Transverse colon (tissue), 4 donors: ENCODE data around the gene PRR5. TPM values are rescaled to one million over a fixed set of nuclear protein-coding genes. Genes with fewer than 3 reads are reported as not detected.

ENCODE experiments used
- DNase-seq: peaks from one replicate; pipeline ENCODE4 v3.0.0-alpha.2; 2019
- H3K27ac ChIP-seq, 4 donors: fragments of 200-600 bp; sonication (generic); 2 replicates each; pipeline ENCODE4 v1.5.1; 2016 to 2018; ENCODE audit warnings: inconsistent platforms in 4 of 4
- H3K27me3 ChIP-seq: fragments of 200-600 bp; sonication (generic); 2 replicates; pipeline ENCODE4 v1.5.1; 2017; ENCODE audit warnings: inconsistent platforms
- H3K36me3 ChIP-seq, 4 donors: fragments of 200-600 bp; sonication (generic); 2 replicates each; pipeline ENCODE4 v1.5.1; 2017 to 2019; ENCODE audit warnings: inconsistent platforms in 4 of 4
- H3K4me1 ChIP-seq, 4 donors: fragments of 200-600 bp; sonication (generic); 2 replicates each; pipeline ENCODE4 v1.5.1; 2017 to 2020; ENCODE audit warnings: inconsistent platforms in 4 of 4
- H3K4me3 ChIP-seq, 4 donors: fragments of 200-600 bp; sonication (generic); 1 replicate in 1 of 4; 2 replicates in 3 of 4; pipeline versions ENCODE4 v1.5.1 to v1.6.1; 2017 to 2019; ENCODE audit warnings: inconsistent platforms in 4 of 4
- H3K9me3 ChIP-seq, 2 donors: fragments of 200-600 bp; sonication (generic); 2 replicates each; pipeline ENCODE4 v1.5.1; 2017 to 2019; ENCODE audit warnings: inconsistent platforms in 2 of 2
- CTCF ChIP-seq, 5 experiments: fragments of 200-600 bp in 3 of 5; fragments of 450-650 bp in 2 of 5; sonication (generic) in 3 of 5; IDR thresholded peaks; 1 replicate in 2 of 5; 2 replicates in 3 of 5; pipeline ENCODE4 v1.5.1; 2016 to 2017; ENCODE audit warnings: antibody characterized with exemption in 5 of 5, inconsistent platforms in 3 of 5, mild to moderate bottlenecking in 2 of 5, moderate library complexity in 1 of 5
- EP300 ChIP-seq: sonication (generic); formaldehyde crosslinking; IDR thresholded peaks from one replicate; pipeline ENCODE4 v1.6.1; 2017; ENCODE audit warnings: antibody characterized with exemption, low read depth
- POLR2A ChIP-seq: fragments of 450-650 bp; IDR thresholded peaks from one replicate; pipeline ENCODE4 v1.6.1; 2016; ENCODE audit warnings: antibody characterized with exemption, mild to moderate bottlenecking, moderate library complexity
- POLR2AphosphoS5 ChIP-seq, 3 donors: sonication (generic); formaldehyde crosslinking; IDR thresholded peaks; one replicate each; pipeline ENCODE4 v1.6.1; 2016; ENCODE audit warnings: antibody characterized with exemption in 3 of 3
- WGBS, 2 donors: methylation state at CpG; one replicate each; pipeline ENCODE4 v1.1.5; 2018; ENCODE audit warnings: low coverage in 1 of 2; 5-methylcytosine and 5-hydroxymethylcytosine counted together
- in situ Hi-C, 4 donors: fragments of 200-750 bp; cut with MboI; loops; one replicate each; pipeline versions ENCODE4 v1.15.0 to v1.15.1; 2017; ENCODE audit warnings: low sequenced_read_pairs in 3 of 4, low pct_ligation_motif_present in 1 of 4, low pct_unique_long_range_greater_than_20kb in 1 of 4
- intact Hi-C: fragments of 100-400 bp; cut with DNase I; formaldehyde crosslinking; loops from one replicate; pipeline ENCODE4 v1.15.1; 2023; ENCODE audit warnings: low total_unique reads
- total RNA-seq, 4 donors: library from RNA; depleted of rRNA; stranded (reverse); fragments of >200 nt; gene quantifications; one replicate each; pipeline ENCODE4 v1.1.0, GENCODE V29; 2016

PRR5 gene
- total RNA-seq, 4 donors from 2014 or later, result 17.7 to 68.3 (median 22.2) TPM

- Histone ChIP-seq H3K4me3 (no peak overlapping the region), H3K36me3 (no peaks in the 10 kb centered on the region), H3K4me1 (peaks cover 0 to 7% (median 0%) of the 10 kb centered on the region in 4 donors), H3K27ac (no peak overlapping the region), H3K27me3 (no peaks in the 10 kb centered on the region), H3K9me3 (no peaks in the 10 kb centered on the region)
- in situ Hi-C loops (no loop called here), intact Hi-C loops (no loop called here)
- no peak for DNase-seq
- no peak for TF ChIP-seq POLR2AphosphoS5 (IDR thresholded peaks at IDR 0.05)
- no peak for TF ChIP-seq EP300
- TF ChIP-seq CTCF (IDR thresholded peaks at IDR 0.05), result no peak
- TF ChIP-seq POLR2A, result no peak
- WGBS, 2 donors, result 80% methylated on average over 22 of the region's 23 CpGs; no CpG with 5 or more reads in 1 of the 2 donors
Observed at GRCh38 chr22:44765571-44766285, 63.7 kb downstream of the PRR5 start.

GRCh38 chr22:44773082-44773481 is 71.1 kb downstream of the PRR5 start:
- Histone ChIP-seq H3K9me3 (no peaks in the 10 kb centered on the region), H3K4me1 (peaks cover 2 to 31% (median 20%) of the 10 kb centered on the region in 4 donors), H3K36me3 (no peaks in the 10 kb centered on the region), H3K27me3 (no peaks in the 10 kb centered on the region), H3K4me3 (no peak overlapping the region), H3K27ac (peak overlapping the region; percentile 60 to 74 (median 70))
- WGBS, 2 donors, result 71 to 90% methylated on average over 1 of the region's 1 CpG
- TF ChIP-seq POLR2AphosphoS5 (IDR thresholded peaks at IDR 0.05) (no peak), EP300 (no peak), POLR2A (no peak), CTCF (IDR thresholded peaks at IDR 0.05) (no peak)
- in situ Hi-C loops (no loop called here), intact Hi-C loops (no loop called here)
- DNase-seq, result no peak

GRCh38 chr22:44775862-44776261 is 73.9 kb downstream of the PRR5 start:
- TF ChIP-seq CTCF (IDR thresholded peaks at IDR 0.05) (no peak), POLR2AphosphoS5 (IDR thresholded peaks at IDR 0.05) (no peak), EP300 (no peak), POLR2A (no peak)

GRCh38 chr22:44776605-44777363 is 74.8 kb downstream of the PRR5 start:
- Histone ChIP-seq H3K27ac (peak overlapping the region; percentile 65 to 78 (median 69)), H3K4me3 (no peak overlapping the region), H3K36me3 (no peaks in the 10 kb centered on the region), H3K9me3 (no peaks in the 10 kb centered on the region), H3K4me1 (peaks cover 2 to 37% (median 21%) of the 10 kb centered on the region in 4 donors), H3K27me3 (no peaks in the 10 kb centered on the region)
- intact Hi-C loops (no loop called here), in situ Hi-C loops (no loop called here)
- 63 to 83% methylated on average over 8 to 16 of the region's 16 CpGs for WGBS, 2 donors
- TF ChIP-seq POLR2A (no peak), CTCF (IDR thresholded peaks at IDR 0.05) (peak in 1 of 5 experiments; percentile 18), EP300 (no peak)
- DNase-seq, result peak; percentile 42

More at GRCh38 chr22:44775862-44776261, 73.9 kb downstream of the PRR5 start:
- in situ Hi-C loops, result no loop called here
- Histone ChIP-seq H3K4me3 (no peak overlapping the region), H3K9me3 (no peaks in the 10 kb centered on the region), H3K27me3 (no peaks in the 10 kb centered on the region), H3K4me1 (peaks cover 2 to 37% (median 21%) of the 10 kb centered on the region in 4 donors), H3K36me3 (no peaks in the 10 kb centered on the region), H3K27ac (peak overlapping the region in 1 of 4 donors; percentile 72)
- intact Hi-C loops, result no loop called here
- 77 to 85% methylated on average over 4 to 5 of the region's 5 CpGs for WGBS, 2 donors
- DNase-seq, result no peak
